ENCODE measurements around the gene ZSWIM3.
A peak's percentile ranks its signal among the peaks of the same experiment; 100 is the strongest.

The ZSWIM3 gene

GRCh38 chr20:45880988-45881788, 23.8 kb downstream of the ZSWIM3 start, which contains the start of gene ZSWIM1:
TSS of gene ZSWIM1 (plus strand) at chr20:45881227. CDS start at chr20:45882593, 1,366 bp downstream.
- no peaks in the 10 kb centered on the region for H3K9me3 Mint-ChIP-seq
- H3K36me3 Mint-ChIP-seq = peaks cover 5% of the 10 kb centered on the region
- peaks cover 24% of the 10 kb centered on the region for H3K4me1 Mint-ChIP-seq
- DNase-seq (ENCODE audit: low spot score in 2 of 2) = peak; percentile 97 to 99
- peak; percentile 99 for ATAC-seq (ENCODE audit: low read depth)
- no peaks in the 10 kb centered on the region for H3K27me3 Mint-ChIP-seq
- peak within 1 kb of the TSS; percentile 91 for H3K27ac Mint-ChIP-seq
- H3K4me3 Mint-ChIP-seq = peak within 1 kb of the TSS; percentile 86

GRCh38 chr20:45882469-45883099, 25.2 kb downstream of the ZSWIM3 start:
- DNase-seq (ENCODE audit: low spot score in 2 of 2) = no peak
- ATAC-seq (ENCODE audit: low read depth) = no peak
- H3K27me3 Mint-ChIP-seq = no peaks in the 10 kb centered on the region
- peak overlapping the region; percentile 51 for H3K27ac Mint-ChIP-seq
- H3K4me3 Mint-ChIP-seq = peak overlapping the region; percentile 70
- peaks cover 24% of the 10 kb centered on the region for H3K4me1 Mint-ChIP-seq
- no peaks in the 10 kb centered on the region for H3K9me3 Mint-ChIP-seq
- peaks cover 3% of the 10 kb centered on the region for H3K36me3 Mint-ChIP-seq

- DNase-seq (ENCODE audit: low spot score in 2 of 2) (no peak), ATAC-seq (ENCODE audit: low read depth) (no peak)
- Mint-ChIP-seq H3K36me3 (peaks cover 3% of the 10 kb centered on the region), H3K9me3 (no peaks in the 10 kb centered on the region), H3K4me1 (peaks cover 24% of the 10 kb centered on the region), H3K27me3 (no peaks in the 10 kb centered on the region), H3K27ac (no peak overlapping the region), H3K4me3 (no peak overlapping the region)
Measured at GRCh38 chr20:45883100-45883469, 25.7 kb downstream of the ZSWIM3 start.

- Mint-ChIP-seq H3K9me3 (no peaks in the 10 kb centered on the region), H3K36me3 (peaks cover 3% of the 10 kb centered on the region), H3K4me1 (peaks cover 25% of the 10 kb centered on the region), H3K4me3 (no peak overlapping the region), H3K27ac (no peak overlapping the region), H3K27me3 (no peaks in the 10 kb centered on the region)
- no peak for DNase-seq (ENCODE audit: low spot score in 2 of 2)
- no peak for ATAC-seq (ENCODE audit: low read depth)
Measured at GRCh38 chr20:45886590-45887345, 29.4 kb downstream of the ZSWIM3 start.

- ATAC-seq (ENCODE audit: low read depth) (no peak), DNase-seq (ENCODE audit: low spot score in 2 of 2) (no peak)
- peaks cover 27% of the 10 kb centered on the region for H3K4me1 Mint-ChIP-seq
- peaks cover 3% of the 10 kb centered on the region for H3K36me3 Mint-ChIP-seq
- no peaks in the 10 kb centered on the region for H3K9me3 Mint-ChIP-seq
- no peak within 1 kb of the TSS for H3K27ac Mint-ChIP-seq
- H3K4me3 Mint-ChIP-seq = no peak within 1 kb of the TSS
- H3K27me3 Mint-ChIP-seq = no peaks in the 10 kb centered on the region
Measured at GRCh38 chr20:45887346-45887715, 29.9 kb downstream of the ZSWIM3 start, which contains the start of gene SPATA25. TSS of gene SPATA25 (minus strand) at chr20:45887622. CDS start at chr20:45887590, 32 bp downstream.

- ATAC-seq (ENCODE audit: low read depth) (no peak), DNase-seq (ENCODE audit: low spot score in 2 of 2) (no peak)
- no peak overlapping the region for H3K27ac Mint-ChIP-seq
- H3K27me3 Mint-ChIP-seq = no peaks in the 10 kb centered on the region
- no peak overlapping the region for H3K4me3 Mint-ChIP-seq
- peaks cover 27% of the 10 kb centered on the region for H3K4me1 Mint-ChIP-seq
- no peaks in the 10 kb centered on the region for H3K9me3 Mint-ChIP-seq
- H3K36me3 Mint-ChIP-seq = peaks cover 4% of the 10 kb centered on the region
Measured at GRCh38 chr20:45888681-45889080, 31.3 kb downstream of the ZSWIM3 start.

- H3K9me3 Mint-ChIP-seq = no peaks in the 10 kb centered on the region
- H3K27me3 Mint-ChIP-seq = no peaks in the 10 kb centered on the region
- H3K27ac Mint-ChIP-seq = peak overlapping the region; percentile 91
- H3K36me3 Mint-ChIP-seq = peaks cover 4% of the 10 kb centered on the region
- DNase-seq (ENCODE audit: low spot score in 2 of 2) (peak in 1 of 2 donors; percentile 50), ATAC-seq (ENCODE audit: low read depth) (peak; percentile 23)
- peak overlapping the region; percentile 93 for H3K4me3 Mint-ChIP-seq
- H3K4me1 Mint-ChIP-seq = peaks cover 25% of the 10 kb centered on the region
Measured at GRCh38 chr20:45890077-45890984, 32.9 kb downstream of the ZSWIM3 start.

- peak; percentile 88 for ATAC-seq (ENCODE audit: low read depth)
Measured at GRCh38 chr20:45890985-45891983, 33.9 kb downstream of the ZSWIM3 start, which contains the start of the genes CTSA and NEURL2. TSS of gene CTSA (plus strand) at chr20:45891335. CDS start at chr20:45891569, 234 bp downstream. TSS of gene NEURL2 (minus strand) at chr20:45891208. CDS start at chr20:45890991, 217 bp downstream.

GRCh38 chr20:45892049-45892825, 34.8 kb downstream of the ZSWIM3 start:
- Mint-ChIP-seq H3K4me1 (peaks cover 25% of the 10 kb centered on the region), H3K27ac (peak overlapping the region; percentile 91), H3K27me3 (no peaks in the 10 kb centered on the region), H3K4me3 (peak overlapping the region; percentile 93), H3K9me3 (no peaks in the 10 kb centered on the region), H3K36me3 (peaks cover 8% of the 10 kb centered on the region)
- no peak for DNase-seq (ENCODE audit: low spot score in 2 of 2)
- no peak for ATAC-seq (ENCODE audit: low read depth)

More at GRCh38 chr20:45890985-45891983, 33.9 kb downstream of the ZSWIM3 start, which contains the start of the genes CTSA and NEURL2:
- Mint-ChIP-seq H3K4me1 (peaks cover 25% of the 10 kb centered on the region), H3K4me3 (peak within 1 kb of the TSS; percentile 93), H3K9me3 (no peaks in the 10 kb centered on the region), H3K36me3 (peaks cover 4% of the 10 kb centered on the region), H3K27me3 (no peaks in the 10 kb centered on the region), H3K27ac (peak within 1 kb of the TSS; percentile 91)
- DNase-seq (ENCODE audit: low spot score in 2 of 2) = peak; percentile 76 to 82

GRCh38 chr20:45892828-45893500, 35.5 kb downstream of the ZSWIM3 start:
- no peak for DNase-seq (ENCODE audit: low spot score in 2 of 2)
- Mint-ChIP-seq H3K9me3 (no peaks in the 10 kb centered on the region), H3K27me3 (no peaks in the 10 kb centered on the region), H3K4me1 (peaks cover 25% of the 10 kb centered on the region), H3K27ac (peak overlapping the region; percentile 91), H3K4me3 (peak overlapping the region; percentile 93), H3K36me3 (peaks cover 11% of the 10 kb centered on the region)
- peak; percentile 21 for ATAC-seq (ENCODE audit: low read depth)

- H3K27ac Mint-ChIP-seq = peak overlapping the region; percentile 53
- H3K4me3 Mint-ChIP-seq = no peak overlapping the region
- H3K36me3 Mint-ChIP-seq = peaks cover 14% of the 10 kb centered on the region
Measured at GRCh38 chr20:45893831-45894230, 36.4 kb downstream of the ZSWIM3 start.

More at GRCh38 chr20:45893831-45894230, 36.4 kb downstream of the ZSWIM3 start:
- H3K27me3 Mint-ChIP-seq = no peaks in the 10 kb centered on the region
- no peaks in the 10 kb centered on the region for H3K9me3 Mint-ChIP-seq
- DNase-seq (ENCODE audit: low spot score in 2 of 2) (no peak), ATAC-seq (ENCODE audit: low read depth) (no peak)
- H3K4me1 Mint-ChIP-seq = peaks cover 25% of the 10 kb centered on the region

Data from memory B cell (primary cell).